Gastrocnemius medialis (tissue), 4 donors: ENCODE measurements around the gene EYA3. TPM values are rescaled to one million over a fixed set of nuclear protein-coding genes. Genes with fewer than 3 reads are reported as not detected.

Experiments used
- ATAC-seq, 2 donors: fragments of 150-250 bp; one replicate each; pipeline ENCODE4 v1.9.1; 2016
- DNase-seq, 2 donors: peaks; one replicate each; pipeline ENCODE4 v3.0.0-alpha.2; 2019
- H3K27ac ChIP-seq, 4 donors: fragments of 200-600 bp; sonication (generic); 1 replicate in 1 of 4; 2 replicates in 3 of 4; pipeline ENCODE4 v1.5.1; 2016 to 2018; ENCODE audit warnings: mild to moderate bottlenecking in 2 of 4, moderate library complexity in 1 of 4
- H3K27me3 ChIP-seq, 3 donors: fragments of 200-600 bp; sonication (generic) in 2 of 3; 1 replicate in 1 of 3; 2 replicates in 2 of 3; pipeline versions ENCODE4 v1.5.1 to v1.6.0; 2016 to 2019; ENCODE audit warnings: mild to moderate bottlenecking in 1 of 3, moderate library complexity in 1 of 3
- H3K36me3 ChIP-seq, 2 donors: fragments of 200-600 bp; sonication (generic) in 1 of 2; one replicate each; pipeline ENCODE4 v1.5.1; 2017 to 2018
- H3K4me1 ChIP-seq, 2 donors: fragments of 200-600 bp; sonication (generic) in 1 of 2; one replicate each; pipeline ENCODE4 v1.5.1; 2016 to 2017; ENCODE audit warnings: mild to moderate bottlenecking in 2 of 2
- H3K4me3 ChIP-seq, 4 donors: fragments of 200-600 bp; sonication (generic) in 3 of 4; 1 replicate in 1 of 4; 2 replicates in 3 of 4; pipeline ENCODE4 v1.5.1; 2016 to 2019; ENCODE audit warnings: mild to moderate bottlenecking in 2 of 4
- H3K9me3 ChIP-seq, 3 donors: fragments of 200-600 bp; sonication (generic) in 2 of 3; 1 replicate in 1 of 3; 2 replicates in 2 of 3; pipeline ENCODE4 v1.5.1; 2016 to 2019
- CTCF ChIP-seq, 5 experiments: fragments of 450-650 bp in 3 of 5; fragments of 200-600 bp in 2 of 5; sonication (generic) in 2 of 5; IDR thresholded peaks in 4 of 5; conservative IDR thresholded peaks in 1 of 5; 1 replicate in 4 of 5; 2 replicates in 1 of 5; pipeline ENCODE4 v1.5.1; 2016 to 2019; ENCODE audit warnings: antibody characterized with exemption in 5 of 5, mild to moderate bottlenecking in 3 of 5, moderate library complexity in 3 of 5
- POLR2A ChIP-seq, 2 donors: fragments of 450-650 bp; IDR thresholded peaks; one replicate each; pipeline ENCODE4 v1.6.1; 2017; ENCODE audit warnings: antibody characterized with exemption in 2 of 2, mild to moderate bottlenecking in 2 of 2, moderate library complexity in 2 of 2
- in situ Hi-C, 4 donors: fragments of 200-750 bp; cut with MboI; loops; one replicate each; pipeline versions ENCODE4 v1.15.0 to v1.8.0; 2017; ENCODE audit warnings: low sequenced_read_pairs in 4 of 4
- intact Hi-C: fragments of 100-400 bp; cut with DNase I; formaldehyde crosslinking; loops from one replicate; pipeline ENCODE4 v1.15.1; 2023; ENCODE audit warnings: low total_unique reads
- total RNA-seq, 4 donors: library from RNA; depleted of rRNA; stranded (reverse); fragments of >200 nt; gene quantifications; one replicate each; pipeline versions ENCODE4 v1.1.0 to v1.2.3, GENCODE V29; 2016

The EYA3 gene
- total RNA-seq, 4 donors from 2014 or later, result 9.2 to 19.5 (median 15.4) TPM

DNA sequence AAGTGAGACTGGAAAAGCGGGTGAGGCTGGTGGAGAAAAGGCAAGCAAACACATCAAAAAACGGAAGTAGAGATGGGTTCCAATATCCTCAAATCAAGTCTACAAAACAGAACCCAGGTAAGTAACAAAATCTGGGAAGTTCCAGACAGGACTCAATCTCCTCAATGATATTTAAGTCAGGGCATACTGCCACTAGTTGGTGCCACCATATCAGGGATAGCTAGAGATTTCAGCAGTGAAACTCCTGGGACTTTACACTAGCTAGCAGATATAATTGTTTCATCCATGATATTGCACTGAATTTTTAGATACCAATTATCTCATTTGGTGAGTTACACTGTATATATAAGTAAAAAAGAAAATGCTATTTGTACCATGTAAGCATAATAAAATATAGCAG, 52.0 kb downstream of the EYA3 start:
- no peak overlapping the region for H3K4me3 ChIP-seq
- peaks cover 2 to 53% of the 10 kb centered on the region in 2 donors for H3K36me3 ChIP-seq
- no peak for DNase-seq
- no peak for TF ChIP-seq POLR2A (IDR thresholded peaks at IDR 0.05)
- TF ChIP-seq CTCF (IDR thresholded peaks at IDR 0.05 in 4 of 5, conservative IDR thresholded peaks at IDR 0.05 in 1 of 5), result no peak
- no peaks in the 10 kb centered on the region for H3K27me3 ChIP-seq
- no peaks in the 10 kb centered on the region for H3K4me1 ChIP-seq
- intact Hi-C loops, result no loop called here
- no peak for ATAC-seq
- in situ Hi-C loops, result no loop called here
- H3K9me3 ChIP-seq, result no peaks in the 10 kb centered on the region
- no peak overlapping the region for H3K27ac ChIP-seq

DNA sequence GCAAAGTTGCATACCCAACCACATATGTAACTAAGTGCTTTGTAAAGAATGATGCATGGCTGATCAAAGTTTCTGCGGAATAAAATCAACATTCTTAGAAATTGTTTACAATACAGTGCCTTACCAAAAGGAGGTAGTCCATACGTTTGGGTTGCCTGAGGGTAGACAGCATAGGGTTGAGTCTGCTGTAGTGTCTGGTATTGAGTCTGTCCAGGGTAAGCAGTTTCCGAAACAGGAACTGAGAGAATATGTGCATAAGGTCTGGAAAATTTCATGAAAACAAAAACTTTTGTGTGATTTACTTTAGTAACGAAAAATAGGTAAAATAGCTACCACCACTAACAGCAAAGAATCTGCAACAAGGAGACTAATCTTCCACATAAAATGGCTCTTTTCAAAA, 53.0 kb downstream of the EYA3 start:
- no peak overlapping the region for H3K4me3 ChIP-seq
- H3K36me3 ChIP-seq, result peaks cover 2 to 43% of the 10 kb centered on the region in 2 donors
- no peak for DNase-seq
- H3K27me3 ChIP-seq, result no peaks in the 10 kb centered on the region
- H3K4me1 ChIP-seq, result no peaks in the 10 kb centered on the region
- no peak for ATAC-seq
- intact Hi-C loops, result no loop called here
- H3K27ac ChIP-seq, result no peak overlapping the region
- in situ Hi-C loops, result no loop called here
- TF ChIP-seq CTCF (IDR thresholded peaks at IDR 0.05 in 4 of 5, conservative IDR thresholded peaks at IDR 0.05 in 1 of 5) (no peak), POLR2A (IDR thresholded peaks at IDR 0.05) (no peak)
- H3K9me3 ChIP-seq, result no peaks in the 10 kb centered on the region

DNA sequence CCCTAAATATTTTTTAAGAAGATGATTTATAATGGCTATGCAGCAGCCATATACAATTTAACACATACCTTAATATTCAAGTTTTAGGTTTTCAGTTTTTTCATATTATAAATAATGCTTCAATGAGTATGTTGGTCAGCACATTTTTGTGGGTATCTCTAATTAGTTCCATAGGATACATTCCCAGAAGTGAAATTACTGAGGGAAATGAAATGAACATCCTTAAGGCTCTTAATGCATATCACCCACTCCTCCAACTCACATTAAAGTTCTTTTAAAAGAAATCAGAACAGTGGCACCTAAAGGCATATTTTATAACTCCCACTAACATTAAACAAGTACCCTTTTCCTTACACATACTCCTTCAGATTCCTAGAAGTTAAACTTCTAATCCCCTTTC, 56.1 kb downstream of the EYA3 start:
- Histone ChIP-seq H3K9me3 (no peaks in the 10 kb centered on the region), H3K4me3 (no peak overlapping the region), H3K4me1 (no peaks in the 10 kb centered on the region), H3K36me3 (peaks cover 1 to 15% of the 10 kb centered on the region in 2 donors), H3K27ac (no peak overlapping the region), H3K27me3 (no peaks in the 10 kb centered on the region)
- TF ChIP-seq CTCF (IDR thresholded peaks at IDR 0.05 in 4 of 5, conservative IDR thresholded peaks at IDR 0.05 in 1 of 5) (no peak), POLR2A (IDR thresholded peaks at IDR 0.05) (no peak)
- DNase-seq, result no peak
- no peak for ATAC-seq
- in situ Hi-C loops (no loop called here), intact Hi-C loops (no loop called here)

DNA sequence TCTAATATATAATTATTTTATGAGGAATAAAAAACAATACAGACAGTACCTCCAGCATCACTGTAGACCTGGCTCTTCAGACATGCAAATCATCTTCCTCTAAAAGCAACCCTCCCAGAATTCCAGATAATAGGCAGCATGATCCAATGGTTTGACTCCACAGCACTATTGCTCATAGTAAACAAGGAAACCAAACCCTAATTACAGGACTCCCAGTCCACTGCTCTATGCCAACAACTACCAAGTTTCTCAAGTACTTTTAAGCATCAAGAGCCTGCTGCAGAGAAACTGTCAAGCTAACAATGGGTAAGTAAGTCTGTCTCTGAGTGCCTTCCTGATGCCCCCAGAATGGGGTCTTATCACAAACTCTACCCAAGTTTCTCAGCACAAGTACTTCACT, 57.2 kb downstream of the EYA3 start:
- Histone ChIP-seq H3K9me3 (no peaks in the 10 kb centered on the region), H3K4me3 (no peak overlapping the region), H3K36me3 (peaks cover 0 to 9% of the 10 kb centered on the region in 2 donors), H3K27me3 (no peaks in the 10 kb centered on the region), H3K4me1 (no peaks in the 10 kb centered on the region), H3K27ac (no peak overlapping the region)
- TF ChIP-seq POLR2A (IDR thresholded peaks at IDR 0.05) (no peak), CTCF (IDR thresholded peaks at IDR 0.05 in 4 of 5, conservative IDR thresholded peaks at IDR 0.05 in 1 of 5) (no peak)
- in situ Hi-C loops, result no loop called here
- intact Hi-C loops, result no loop called here
- ATAC-seq, result no peak
- DNase-seq, result no peak
